ENCODE data around the gene ADRM1. TPM values are rescaled to one million over a fixed set of nuclear protein-coding genes. Genes with fewer than 3 reads are reported as not detected.

ADRM1 gene
- total and polyA plus RNA-seq, 2 of the 4 experiments (the other 2 are of a cell fraction), result 103 to 149 TPM

- H2BK120ac ChIP-seq (ENCODE audit: low read depth, low read length), result no peak overlapping the region
- intact Hi-C loops (cut with micrococcal nuclease), result no loop called here
- no peaks in the 10 kb centered on the region for H3K79me1 ChIP-seq (ENCODE audit: low read depth in 1 of 2, low read length in 2 of 2)
- in situ Hi-C loops (cut with MboI; ENCODE audit: low sequenced_read_pairs), result no loop called here
- H3K4ac ChIP-seq (ENCODE audit: low read depth, low read length), result no peak overlapping the region
- TF ChIP-seq RFX5 (IDR thresholded peaks at IDR 0.05; ENCODE audit: low read depth, low read length), result no peak
- TF ChIP-seq MAZ (IDR thresholded peaks at IDR 0.05; ENCODE audit: borderline replicate concordance, low read depth, low read length), result no peak
- TF ChIP-seq MAFK (IDR thresholded peaks at IDR 0.05; ENCODE audit: low read depth, low read length), result no peak
- no peak for TF ChIP-seq SMC3 (IDR thresholded peaks at IDR 0.05; ENCODE audit: low read depth, low read length)
- TF ChIP-seq, protein P1, sequence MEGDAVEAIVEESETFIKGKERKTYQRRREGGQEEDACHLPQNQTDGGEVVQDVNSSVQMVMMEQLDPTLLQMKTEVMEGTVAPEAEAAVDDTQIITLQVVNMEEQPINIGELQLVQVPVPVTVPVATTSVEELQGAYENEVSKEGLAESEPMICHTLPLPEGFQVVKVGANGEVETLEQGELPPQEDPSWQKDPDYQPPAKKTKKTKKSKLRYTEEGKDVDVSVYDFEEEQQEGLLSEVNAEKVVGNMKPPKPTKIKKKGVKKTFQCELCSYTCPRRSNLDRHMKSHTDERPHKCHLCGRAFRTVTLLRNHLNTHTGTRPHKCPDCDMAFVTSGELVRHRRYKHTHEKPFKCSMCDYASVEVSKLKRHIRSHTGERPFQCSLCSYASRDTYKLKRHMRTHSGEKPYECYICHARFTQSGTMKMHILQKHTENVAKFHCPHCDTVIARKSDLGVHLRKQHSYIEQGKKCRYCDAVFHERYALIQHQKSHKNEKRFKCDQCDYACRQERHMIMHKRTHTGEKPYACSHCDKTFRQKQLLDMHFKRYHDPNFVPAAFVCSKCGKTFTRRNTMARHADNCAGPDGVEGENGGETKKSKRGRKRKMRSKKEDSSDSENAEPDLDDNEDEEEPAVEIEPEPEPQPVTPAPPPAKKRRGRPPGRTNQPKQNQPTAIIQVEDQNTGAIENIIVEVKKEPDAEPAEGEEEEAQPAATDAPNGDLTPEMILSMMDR (conservative IDR thresholded peaks at IDR 0.05; ENCODE audit: low read depth, low read length), result no peak
- TF ChIP-seq CHD1 (IDR thresholded peaks at IDR 0.05; ENCODE audit: low read depth, low read length), result no peak
- TF ChIP-seq, protein P2, sequence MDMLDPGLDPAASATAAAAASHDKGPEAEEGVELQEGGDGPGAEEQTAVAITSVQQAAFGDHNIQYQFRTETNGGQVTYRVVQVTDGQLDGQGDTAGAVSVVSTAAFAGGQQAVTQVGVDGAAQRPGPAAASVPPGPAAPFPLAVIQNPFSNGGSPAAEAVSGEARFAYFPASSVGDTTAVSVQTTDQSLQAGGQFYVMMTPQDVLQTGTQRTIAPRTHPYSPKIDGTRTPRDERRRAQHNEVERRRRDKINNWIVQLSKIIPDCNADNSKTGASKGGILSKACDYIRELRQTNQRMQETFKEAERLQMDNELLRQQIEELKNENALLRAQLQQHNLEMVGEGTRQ (IDR thresholded peaks at IDR 0.05; ENCODE audit: low read depth, low read length), result no peak
- no peak for TF ChIP-seq CEBPB (IDR thresholded peaks at IDR 0.05; ENCODE audit: low read depth, low read length)
- no peak for TF ChIP-seq ELK1 (IDR thresholded peaks at IDR 0.05; ENCODE audit: borderline replicate concordance, low read depth, low read length)
- no peak for TF ChIP-seq BHLHE40 (IDR thresholded peaks at IDR 0.05; ENCODE audit: low read depth, low read length)
- no peak for TF ChIP-seq NFE2L2 (IDR thresholded peaks at IDR 0.05; ENCODE audit: low read depth, low read length)
- TF ChIP-seq FOS (IDR thresholded peaks at IDR 0.05; ENCODE audit: low read depth, low read length), result no peak
- ChIA-PET CTCF (interaction anchor here (0.9 kb wide), 1 partner anchor 19 kb away, joined by 4 read pairs; no protein-coding TSS in a partner anchor), POLR2A (ENCODE audit: unreplicated experiment) (no interaction called here)
- no peaks in the 10 kb centered on the region for H3K4me1 ChIP-seq (ENCODE audit: control insufficient read depth, insufficient read depth, low read length)
- H2AK5ac ChIP-seq (ENCODE audit: low read depth, low read length), result no peak overlapping the region
- no peak overlapping the region for H2AFZ ChIP-seq (replicated peaks; ENCODE audit: low read length, poor library complexity)
- H2BK20ac ChIP-seq (ENCODE audit: low read depth, low read length), result no peak overlapping the region
- BruUV-seq (replicated peaks), result no TSS peak
- no peak overlapping the region for H2BK15ac ChIP-seq (ENCODE audit: low read depth, low read length)
- H3K9me3 ChIP-seq (ENCODE audit: control insufficient read depth, insufficient read depth, low read length), result no peaks in the 10 kb centered on the region
- H4K8ac ChIP-seq (ENCODE audit: low read depth in 2 of 2, low read length in 2 of 2), result no peak overlapping the region
- ATAC-seq (ENCODE audit: low read depth) (no peak), DNase-seq (no peak)
- H3K36me3 ChIP-seq (ENCODE audit: control insufficient read depth, insufficient read depth, low read length), result peaks cover 58% of the 10 kb centered on the region
- H4K20me1 ChIP-seq (ENCODE audit: insufficient read depth, low read length), result no peaks in the 10 kb centered on the region
- WGBS, 2 experiments (ENCODE audit: extremely low coverage in 2 of 2, insufficient read length in 1 of 2), result 89% methylated on average over 3 of the region's 14 CpGs; no CpG with 5 or more reads in 1 of the 2 experiments
- no peak overlapping the region for H3K27ac ChIP-seq (ENCODE audit: insufficient read depth, low read length)
- no peak overlapping the region for H3K18ac ChIP-seq (ENCODE audit: low read depth, low read length)
- no peak overlapping the region for H3K56ac ChIP-seq (ENCODE audit: extremely low read depth, insufficient read depth, low read length)
- H3K14ac ChIP-seq (replicated peaks; ENCODE audit: low read depth, low read length), result no peak overlapping the region
- H4K5ac ChIP-seq (ENCODE audit: low read depth, low read length), result no peak overlapping the region
- no peak overlapping the region for H2AK9ac ChIP-seq (replicated peaks; ENCODE audit: low read depth, low read length, poor library complexity)
- H4K91ac ChIP-seq (ENCODE audit: insufficient read depth, low read depth, low read length), result no peak overlapping the region
- H3K27me3 ChIP-seq (ENCODE audit: control insufficient read depth, insufficient read depth, low read length), result no peaks in the 10 kb centered on the region
- H3K9me1 ChIP-seq (ENCODE audit: insufficient read depth, low read length), result no peaks in the 10 kb centered on the region
- H3K4me3 ChIP-seq (ENCODE audit: insufficient read depth, low read depth, low read length), result no peak overlapping the region
- dilution Hi-C loops (cut with HindIII; ENCODE audit: low sequenced_read_pairs, unreplicated experiment), result no loop called here
- H3K4me2 ChIP-seq (ENCODE audit: low read depth, low read length), result no peak overlapping the region
- H3K23ac ChIP-seq (ENCODE audit: low read depth, low read length), result no peak overlapping the region
- no peak overlapping the region for H3K9ac ChIP-seq (ENCODE audit: low read depth, low read length)
- no peak overlapping the region for H2BK5ac ChIP-seq (ENCODE audit: low read depth, low read length, poor library complexity, severe bottlenecking)
Observed at GRCh38 chr20:62325172-62325905, 22.5 kb downstream of the ADRM1 start.
